ENCODE results near the gene SPO11.

- TF ChIP-seq SIN3A (conservative IDR thresholded peaks at IDR 0.05 in 1 of 2, IDR thresholded peaks at IDR 0.05 in 1 of 2; ENCODE audit: low read depth in 1 of 2, low read length in 2 of 2) (no peak), EP300 (IDR thresholded peaks at IDR 0.05; ENCODE audit: borderline replicate concordance in 1 of 2, low read depth in 2 of 2, low read length in 2 of 2) (no peak), CTCF (IDR thresholded peaks at IDR 0.05; ENCODE audit: control extremely low read depth in 1 of 3, insufficient read depth in 1 of 3, low read depth in 1 of 3, low read length in 3 of 3) (no peak), MAX (IDR thresholded peaks at IDR 0.05) (no peak), EGR1 (IDR thresholded peaks at IDR 0.05; ENCODE audit: borderline replicate concordance, low read depth, low read length) (no peak), ASH2L (IDR thresholded peaks at IDR 0.05; ENCODE audit: low read length) (no peak)
Observed at GRCh38 chr20:57313230-57313629, 16.4 kb upstream of the SPO11 start.

Data from H1 (cell line).